ENCODE data around the gene IDH3B.

DNA sequence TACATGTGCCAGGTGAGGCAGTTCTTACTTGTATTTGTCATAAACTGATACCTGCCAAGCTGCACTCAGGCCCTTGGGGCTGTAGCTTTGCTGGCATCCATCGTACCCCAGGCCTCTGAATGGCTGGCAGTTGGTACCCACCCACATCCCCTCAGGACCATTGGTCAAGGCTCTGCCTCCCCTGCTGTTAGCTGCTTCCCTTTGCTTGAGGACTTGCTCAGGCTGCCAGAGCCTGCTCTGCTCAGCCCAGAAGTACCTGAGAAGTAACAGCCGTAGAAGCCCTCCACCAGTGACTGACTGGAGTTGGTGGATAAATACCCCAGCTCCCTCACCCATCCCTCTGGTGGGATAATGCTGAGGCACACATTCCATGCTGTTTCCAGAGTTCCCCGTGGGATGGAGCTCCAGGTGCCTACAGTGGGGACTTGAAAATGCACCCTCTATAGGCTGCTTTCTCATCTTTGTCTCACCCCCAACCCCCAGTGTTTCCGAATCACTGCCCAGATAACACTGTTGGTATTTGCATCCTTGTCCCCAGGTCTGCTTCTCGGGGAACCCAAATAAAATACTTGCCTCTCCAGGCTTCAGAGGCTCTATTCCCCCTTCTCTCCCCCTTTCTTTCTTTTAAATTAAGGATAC lies 35.9 kb upstream of the IDH3B start:
- no peak for TF ChIP-seq CTCF (IDR thresholded peaks at IDR 0.05)
- no peak for TF ChIP-seq POLR2A (IDR thresholded peaks at IDR 0.05)
